LNCaP clone FGC (cell line): ENCODE data around the gene MS4A14.
"Not testable (repeated sequence)": the region's sequence is repeated elsewhere in the genome, so short reads cannot be mapped to it uniquely, and the experiment has no call there.

Experiments
- DNase-seq: peaks from one replicate; pipeline ENCODE4 v3.0.0-alpha.2; 2011; ENCODE audit warnings: low read depth
- H3K4me3 ChIP-seq: 2 replicates; pipeline ENCODE4 v1.5.1; 2011; ENCODE audit warnings: mild to moderate bottlenecking, low read depth, low read length, control low read depth
- TF ChIP-seq, protein P1 (sequence below): IDR thresholded peaks from 2 replicates; pipeline ENCODE4 v1.5.1; 2012; ENCODE audit warnings: mild to moderate bottlenecking; ENCODE audit not compliant: control insufficient read depth, insufficient read depth; ENCODE audit errors: extremely low read depth

MS4A14 gene

GRCh38 chr11:60422609-60423008, 26.4 kb downstream of the MS4A14 start:
- DNase-seq, result no peak
- no peak overlapping the region for H3K4me3 ChIP-seq
- TF ChIP-seq, protein P1, sequence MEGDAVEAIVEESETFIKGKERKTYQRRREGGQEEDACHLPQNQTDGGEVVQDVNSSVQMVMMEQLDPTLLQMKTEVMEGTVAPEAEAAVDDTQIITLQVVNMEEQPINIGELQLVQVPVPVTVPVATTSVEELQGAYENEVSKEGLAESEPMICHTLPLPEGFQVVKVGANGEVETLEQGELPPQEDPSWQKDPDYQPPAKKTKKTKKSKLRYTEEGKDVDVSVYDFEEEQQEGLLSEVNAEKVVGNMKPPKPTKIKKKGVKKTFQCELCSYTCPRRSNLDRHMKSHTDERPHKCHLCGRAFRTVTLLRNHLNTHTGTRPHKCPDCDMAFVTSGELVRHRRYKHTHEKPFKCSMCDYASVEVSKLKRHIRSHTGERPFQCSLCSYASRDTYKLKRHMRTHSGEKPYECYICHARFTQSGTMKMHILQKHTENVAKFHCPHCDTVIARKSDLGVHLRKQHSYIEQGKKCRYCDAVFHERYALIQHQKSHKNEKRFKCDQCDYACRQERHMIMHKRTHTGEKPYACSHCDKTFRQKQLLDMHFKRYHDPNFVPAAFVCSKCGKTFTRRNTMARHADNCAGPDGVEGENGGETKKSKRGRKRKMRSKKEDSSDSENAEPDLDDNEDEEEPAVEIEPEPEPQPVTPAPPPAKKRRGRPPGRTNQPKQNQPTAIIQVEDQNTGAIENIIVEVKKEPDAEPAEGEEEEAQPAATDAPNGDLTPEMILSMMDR, result no peak

DNA sequence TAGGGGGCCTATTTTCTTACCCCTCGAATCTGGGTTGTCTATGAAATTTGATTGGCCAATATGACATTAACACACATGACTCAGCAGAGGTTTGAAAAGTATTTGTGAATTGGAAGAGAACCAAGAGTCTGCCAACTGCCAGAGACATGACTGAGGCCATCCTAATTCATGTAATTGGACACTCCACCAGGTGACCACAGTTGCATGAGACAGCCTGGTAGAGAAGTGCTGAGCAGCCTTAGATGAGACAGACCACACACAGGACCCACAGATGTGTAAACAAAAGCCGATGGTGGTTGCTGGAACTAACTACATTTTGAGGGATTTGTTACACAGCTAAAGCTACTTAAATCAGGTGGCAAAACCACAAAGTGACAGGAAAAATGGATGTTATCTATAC, 32.3 kb downstream of the MS4A14 start:
- DNase-seq, result no peak
- H3K4me3 ChIP-seq, result no peak overlapping the region
- TF ChIP-seq, protein P1, result no peak

- no peak for DNase-seq
- TF ChIP-seq, protein P1, result no peak
- no peak within 1 kb of the TSS for H3K4me3 ChIP-seq
These were observed 33.0 kb downstream of the MS4A14 start, which contains the start of gene MS4A5 for GRCh38 chr11:60429272-60429671. TSS of gene MS4A5 (plus strand) at chr11:60429572. CDS start at chr11:60429675, 103 bp downstream.

GRCh38 chr11:60431251-60431650, 35.0 kb downstream of the MS4A14 start:
- H3K4me3 ChIP-seq, result no peak overlapping the region
- TF ChIP-seq, protein P1, result no peak
- no peak for DNase-seq

- TF ChIP-seq, protein P1, result no peak
- DNase-seq, result no peak
- no peak overlapping the region for H3K4me3 ChIP-seq
These were observed 37.1 kb downstream of the MS4A14 start for GRCh38 chr11:60433401-60433800.

DNA sequence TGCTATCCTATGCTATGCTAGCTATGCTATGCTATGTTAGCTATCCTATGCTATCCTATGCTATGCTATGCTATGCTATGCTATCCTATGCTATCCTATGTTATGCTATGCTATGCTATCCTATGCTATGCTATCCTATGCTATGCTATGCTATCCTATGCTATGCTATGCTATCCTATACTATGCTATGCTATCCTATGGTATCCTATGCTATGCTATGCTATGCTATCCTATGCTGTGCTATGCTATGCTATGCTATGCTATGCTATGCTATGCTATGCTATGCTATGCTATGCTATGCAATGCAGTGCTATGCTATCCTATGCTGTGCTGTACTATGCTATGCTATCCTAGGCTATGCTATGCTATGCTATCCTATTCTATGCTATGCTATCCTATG, 50.8 kb downstream of the MS4A14 start:
- no peak overlapping the region for H3K4me3 ChIP-seq
- DNase-seq, result no peak
- TF ChIP-seq, protein P1, result no peak

GRCh38 chr11:60447846-60448245, 51.6 kb downstream of the MS4A14 start:
- TF ChIP-seq, protein P1, result no peak
- DNase-seq, result no peak
- no peak overlapping the region for H3K4me3 ChIP-seq

GRCh38 chr11:60451185-60451584, 54.9 kb downstream of the MS4A14 start:
- DNase-seq, H3K4me3 ChIP-seq: not testable (repeated sequence)
